HG03439 (cell line): ENCODE measurements around the gene OASL.
"Not testable (repeated sequence)": the region's sequence is repeated elsewhere in the genome, so short reads cannot be mapped to it uniquely, and the experiment has no call there.

Experiments
- ATAC-seq: cut with Tn5 transposase; IDR thresholded peaks from one replicate; pipeline ENCODE4 v1.9.1; 2021; ENCODE audit warnings: mild to moderate bottlenecking, moderate library complexity; ENCODE audit not compliant: unreplicated experiment

The OASL gene

GRCh38 chr12:121038861-121039668 lies at the start of gene OASL:
Gene OASL, minus strand, starts transcription at chr12:121039246. Its CDS starts 275 bp downstream, at chr12:121038971.
- ATAC-seq, result peak; percentile 70

GRCh38 chr12:121088195-121088585 lies 49.1 kb upstream of the OASL start:
- no peak for ATAC-seq

GRCh38 chr12:121087467-121088194 lies 48.6 kb upstream of the OASL start:
- no peak for ATAC-seq

- ATAC-seq, result no peak
Measured at GRCh38 chr12:121086781-121087295, 47.8 kb upstream of the OASL start.

GRCh38 chr12:121085506-121086353 lies 46.7 kb upstream of the OASL start:
- ATAC-seq, result no peak

GRCh38 chr12:121085069-121085468 lies 46.0 kb upstream of the OASL start:
- ATAC-seq, result no peak

GRCh38 chr12:121084229-121084628 lies 45.2 kb upstream of the OASL start:
- no peak for ATAC-seq

- no peak for ATAC-seq
Measured at GRCh38 chr12:121080909-121081308, 41.9 kb upstream of the OASL start.

- ATAC-seq, result no peak
Measured at GRCh38 chr12:121079736-121080272, 40.8 kb upstream of the OASL start.

GRCh38 chr12:121077440-121077839 lies 38.4 kb upstream of the OASL start:
- ATAC-seq, result not testable (repeated sequence)

GRCh38 chr12:121075911-121076310 lies 36.9 kb upstream of the OASL start:
- not testable (repeated sequence) for ATAC-seq

GRCh38 chr12:121072147-121072546 lies 33.1 kb upstream of the OASL start:
- no peak for ATAC-seq

- ATAC-seq, result no peak
Measured at GRCh38 chr12:121069206-121069605, 30.2 kb upstream of the OASL start.

GRCh38 chr12:121065345-121065744 lies 26.3 kb upstream of the OASL start:
- no peak for ATAC-seq

GRCh38 chr12:121064586-121064985 lies 25.5 kb upstream of the OASL start:
- ATAC-seq, result not testable (repeated sequence)

GRCh38 chr12:121064116-121064515 lies 25.1 kb upstream of the OASL start:
- no peak for ATAC-seq

- ATAC-seq, result no peak
Measured at GRCh38 chr12:121062391-121063045, 23.5 kb upstream of the OASL start.

- no peak for ATAC-seq
Measured at GRCh38 chr12:121061831-121062230, 22.8 kb upstream of the OASL start.

- ATAC-seq, result peak; percentile 85
Measured at GRCh38 chr12:121060149-121061001, 21.3 kb upstream of the OASL start.
